Measurements from ENCODE around the gene ZNF512B.
"Not testable (repeated sequence)": the region's sequence is repeated elsewhere in the genome, so short reads cannot be mapped to it uniquely, and the experiment has no call there.

The ZNF512B gene

DNA sequence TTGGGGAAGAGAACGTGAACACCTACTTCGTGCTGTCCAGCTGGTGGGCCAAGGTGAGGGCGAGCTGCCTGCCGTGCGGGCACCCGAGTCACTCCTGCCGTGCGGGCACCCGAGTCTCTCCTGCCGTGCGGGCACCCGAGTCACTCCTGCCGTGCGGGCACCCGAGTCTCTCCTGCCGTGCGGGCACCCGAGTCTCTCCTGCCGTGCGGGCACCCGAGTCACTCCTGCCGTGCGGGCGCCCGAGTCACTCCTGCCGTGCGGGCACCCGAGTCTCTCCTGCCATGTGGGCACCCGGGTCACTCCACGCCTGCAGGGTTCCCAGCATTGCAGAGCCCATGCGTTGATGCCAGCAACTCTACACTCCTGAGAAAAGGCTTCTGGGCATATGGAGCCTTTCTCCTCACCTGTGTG is 40.3 kb downstream of the ZNF512B start:
- not testable (repeated sequence) for DNase-seq

DNA sequence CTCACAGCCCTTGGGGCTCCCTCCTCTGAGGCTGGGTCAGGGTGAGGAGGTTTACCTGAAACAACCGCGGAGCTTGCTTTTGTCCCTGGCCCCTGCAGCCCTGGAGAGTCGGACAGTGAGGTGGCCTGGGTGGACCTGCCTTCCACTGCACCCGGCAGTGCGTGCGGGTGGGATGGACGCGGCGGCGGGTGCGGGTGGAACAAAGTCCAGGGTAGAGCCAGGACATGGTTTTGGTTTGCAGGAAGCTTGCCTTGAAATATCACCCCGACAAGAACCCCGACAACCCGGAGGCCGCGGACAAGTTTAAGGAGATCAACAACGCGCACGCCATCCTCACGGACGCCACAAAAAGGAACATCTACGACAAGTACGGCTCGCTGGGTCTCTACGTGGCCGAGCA is 40.7 kb downstream of the ZNF512B start:
- no peak for DNase-seq

DNA sequence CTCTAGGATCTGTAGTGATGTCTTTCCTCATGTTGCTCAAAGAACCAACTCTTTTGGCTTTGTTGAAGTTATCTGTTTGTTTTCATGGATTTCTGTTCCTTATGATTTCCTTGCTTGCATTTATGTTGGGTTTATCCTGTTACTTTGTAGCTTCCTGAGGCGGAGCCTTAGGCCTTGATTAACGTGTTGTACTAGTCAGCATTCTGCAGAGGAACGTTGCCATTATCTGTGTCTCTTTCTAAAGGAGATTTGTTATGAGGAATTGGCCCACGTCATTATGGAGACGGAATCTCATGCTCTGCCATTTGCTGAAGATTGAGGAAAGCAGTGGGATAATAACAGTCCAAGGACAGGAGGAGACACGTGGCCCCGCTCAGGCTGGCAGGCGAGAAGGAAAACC is 43.4 kb downstream of the ZNF512B start:
- DNase-seq: no peak

DNA sequence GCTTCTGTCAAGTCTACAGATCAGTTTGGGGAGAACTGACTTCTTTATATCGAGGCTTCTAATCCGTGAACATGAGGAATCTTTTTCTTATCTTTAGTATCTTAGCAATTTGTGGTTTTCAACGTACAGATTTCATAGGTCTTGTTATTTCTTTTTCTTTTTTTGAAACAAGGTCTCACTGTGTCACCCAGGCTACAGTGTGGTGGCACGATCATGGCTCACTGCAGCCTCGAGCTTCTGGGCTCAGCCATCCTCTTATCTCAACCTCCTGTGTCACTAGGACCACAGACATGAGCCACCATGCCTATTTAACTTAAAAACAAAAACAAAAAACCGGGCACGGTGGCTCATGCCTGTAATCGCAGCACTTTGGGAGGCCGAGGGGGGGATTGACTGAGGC is 45.5 kb downstream of the ZNF512B start:
- DNase-seq: no peak

DNA sequence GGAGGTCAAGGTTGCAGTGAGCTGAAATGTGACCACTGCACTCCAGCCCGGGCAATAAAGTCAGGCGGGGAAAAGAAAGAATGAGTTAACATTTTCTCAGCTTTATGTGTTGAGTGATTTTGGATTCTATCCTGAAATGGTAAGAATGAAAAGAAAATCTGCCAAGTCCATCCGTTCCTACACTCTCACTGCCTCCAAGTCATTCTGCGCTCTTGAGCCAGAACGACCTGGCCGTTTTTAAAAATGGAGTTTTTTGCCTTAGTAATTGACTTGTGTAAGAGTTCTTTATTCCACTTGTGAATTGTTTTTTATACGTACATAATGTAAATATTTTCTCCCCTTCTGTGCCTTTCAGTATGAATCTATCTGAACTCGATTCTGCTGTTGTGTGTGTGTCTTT is 46.1 kb downstream of the ZNF512B start:
- no peak for DNase-seq

DNA sequence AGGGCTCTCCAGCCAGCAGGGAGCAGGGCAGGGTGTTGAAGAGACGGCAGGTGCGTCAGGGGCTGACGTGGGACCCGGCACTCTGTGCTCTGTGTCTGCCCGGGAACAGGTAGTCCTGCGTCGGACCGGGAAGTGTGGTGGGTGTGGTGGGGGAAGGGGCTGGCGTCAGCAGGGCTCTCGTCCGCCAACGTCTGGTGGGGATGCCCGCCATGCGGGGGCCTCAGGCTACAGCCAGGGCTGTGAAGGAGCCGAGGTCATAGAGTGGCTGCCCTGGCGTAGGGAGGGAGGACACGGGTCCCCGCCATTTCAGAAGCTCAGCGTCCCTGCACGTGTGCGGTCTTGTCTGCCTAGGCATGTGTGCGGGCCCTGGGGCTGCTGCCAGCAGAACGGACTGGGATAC is 49.5 kb downstream of the ZNF512B start:
- DNase-seq: no peak

DNA sequence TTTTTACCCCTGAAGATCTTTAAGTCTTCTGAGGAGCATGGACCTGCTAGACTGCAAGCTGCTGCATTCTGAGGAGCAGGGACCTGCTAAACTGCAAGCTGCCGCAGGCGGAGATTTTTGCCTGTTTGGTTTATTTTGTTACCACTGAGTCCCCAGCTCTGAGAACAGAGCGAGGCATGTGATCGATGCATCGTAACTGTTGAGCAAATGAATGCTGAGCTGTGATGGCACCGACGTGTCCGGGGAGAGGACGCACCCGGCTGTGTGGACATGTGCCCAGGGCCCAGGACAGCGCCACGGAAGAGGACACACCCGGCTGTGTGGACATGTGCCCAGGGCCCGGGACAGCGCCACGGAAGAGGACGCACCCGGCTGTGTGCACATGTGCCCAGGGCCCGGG is 50.6 kb downstream of the ZNF512B start:
- no peak for DNase-seq

DNA sequence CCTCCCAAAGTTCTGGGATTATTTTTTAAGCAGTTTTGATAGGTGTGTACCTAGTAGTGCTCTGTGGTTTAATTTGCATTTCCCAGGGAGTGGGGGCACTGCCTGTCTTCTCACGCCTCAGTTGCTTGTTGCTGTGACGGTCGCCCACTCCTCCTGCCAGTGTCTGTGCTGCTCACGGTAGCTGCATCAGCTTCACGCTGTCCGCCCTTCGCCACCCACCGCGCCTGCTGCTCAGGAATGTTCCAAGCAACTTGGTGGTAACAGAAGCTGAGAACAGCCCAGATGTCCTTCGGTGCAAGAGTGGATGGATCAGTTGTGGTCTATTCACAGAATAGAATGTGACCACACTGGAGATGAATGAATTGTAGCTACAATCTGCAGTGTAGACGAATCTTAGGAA is 51.9 kb downstream of the ZNF512B start:
- no peak for DNase-seq

DNA sequence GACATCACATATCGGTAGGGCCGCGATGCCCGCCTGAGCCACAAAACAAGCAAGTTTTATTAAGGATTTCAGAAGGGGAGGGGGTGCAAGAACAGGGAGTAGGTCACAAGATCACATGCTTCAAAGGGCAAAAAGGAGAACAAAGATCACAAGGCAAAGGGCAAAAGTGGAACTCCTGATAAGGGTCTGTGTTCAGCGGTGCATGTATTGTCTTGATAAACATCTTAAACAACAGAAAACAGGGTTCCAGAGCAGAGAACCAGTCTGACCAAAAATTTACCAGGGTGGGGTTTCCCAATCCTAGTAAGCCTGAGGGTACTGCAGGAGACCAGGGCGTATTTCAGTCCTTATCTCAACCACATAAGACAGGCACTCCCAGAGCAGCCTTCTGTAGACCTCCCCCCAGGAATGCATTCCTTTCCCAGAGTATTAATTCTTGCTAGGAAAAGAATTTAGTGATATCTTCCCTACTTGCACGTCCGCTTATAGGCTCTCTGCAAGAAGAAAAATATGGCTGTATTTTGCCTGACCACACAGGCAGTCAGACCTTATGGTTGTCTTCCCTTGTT is 53.3 kb downstream of the ZNF512B start:
- DNase-seq: not testable (repeated sequence)

DNA sequence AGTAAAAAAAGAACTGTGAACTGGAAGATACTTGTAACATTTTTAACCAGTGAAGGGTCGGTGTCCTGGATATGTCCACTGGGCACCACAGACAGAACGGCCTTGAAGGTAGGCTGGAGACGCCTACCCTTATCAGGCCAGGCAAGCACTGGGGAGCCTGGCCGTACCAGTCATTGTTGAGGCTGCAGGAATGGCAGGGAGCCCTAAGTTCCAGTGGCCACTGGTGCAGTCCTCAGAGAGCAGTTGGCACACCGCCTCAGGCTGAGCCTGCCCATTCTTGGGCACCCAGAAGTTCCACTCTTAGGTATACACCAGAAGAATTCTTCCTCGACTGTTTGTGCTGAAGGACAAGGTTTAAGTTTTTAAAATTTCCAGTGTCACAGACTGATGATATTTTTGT is 54.3 kb downstream of the ZNF512B start:
- no peak for DNase-seq

DNA sequence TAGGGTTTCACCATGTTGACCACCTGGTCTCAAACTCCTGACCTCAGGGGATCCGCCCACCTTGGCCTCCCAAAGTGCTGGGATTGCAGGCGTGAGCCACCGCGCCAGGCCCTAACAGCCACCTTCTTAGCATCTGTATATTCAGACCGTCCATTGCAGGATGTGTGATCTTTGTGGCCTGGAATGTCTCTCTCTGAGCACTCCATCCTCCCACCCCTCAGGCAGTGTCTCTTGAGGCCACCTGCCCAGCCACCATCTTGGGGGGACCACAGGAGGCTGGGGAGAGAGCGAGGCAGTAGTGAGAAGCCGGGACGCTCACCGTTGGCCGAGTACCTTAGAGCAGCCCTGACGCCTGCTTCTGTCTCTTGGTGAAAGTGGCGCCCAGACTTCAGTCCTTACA is 56.0 kb downstream of the ZNF512B start:
- DNase-seq: no peak

DNA sequence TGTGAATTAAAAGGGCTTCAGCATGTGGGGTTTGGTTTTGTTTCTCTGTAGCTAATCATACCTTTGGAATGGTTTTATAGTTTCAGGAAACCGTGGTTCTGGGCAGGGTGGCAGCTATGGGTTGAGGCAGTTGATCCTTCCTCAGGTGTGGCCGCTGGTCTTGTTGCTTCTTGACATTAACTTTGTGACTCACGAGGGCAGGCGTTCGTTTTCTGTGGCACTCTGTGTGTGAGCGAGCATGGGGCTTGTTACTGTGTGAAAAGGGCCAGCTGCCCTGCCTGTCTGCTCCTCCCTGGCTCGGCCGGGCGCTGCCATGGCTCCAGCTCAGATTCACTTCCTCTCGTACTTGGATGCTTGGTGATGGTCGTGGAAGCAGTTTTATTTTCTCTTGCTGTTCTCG is 58.6 kb downstream of the ZNF512B start:
- no peak for DNase-seq

DNA sequence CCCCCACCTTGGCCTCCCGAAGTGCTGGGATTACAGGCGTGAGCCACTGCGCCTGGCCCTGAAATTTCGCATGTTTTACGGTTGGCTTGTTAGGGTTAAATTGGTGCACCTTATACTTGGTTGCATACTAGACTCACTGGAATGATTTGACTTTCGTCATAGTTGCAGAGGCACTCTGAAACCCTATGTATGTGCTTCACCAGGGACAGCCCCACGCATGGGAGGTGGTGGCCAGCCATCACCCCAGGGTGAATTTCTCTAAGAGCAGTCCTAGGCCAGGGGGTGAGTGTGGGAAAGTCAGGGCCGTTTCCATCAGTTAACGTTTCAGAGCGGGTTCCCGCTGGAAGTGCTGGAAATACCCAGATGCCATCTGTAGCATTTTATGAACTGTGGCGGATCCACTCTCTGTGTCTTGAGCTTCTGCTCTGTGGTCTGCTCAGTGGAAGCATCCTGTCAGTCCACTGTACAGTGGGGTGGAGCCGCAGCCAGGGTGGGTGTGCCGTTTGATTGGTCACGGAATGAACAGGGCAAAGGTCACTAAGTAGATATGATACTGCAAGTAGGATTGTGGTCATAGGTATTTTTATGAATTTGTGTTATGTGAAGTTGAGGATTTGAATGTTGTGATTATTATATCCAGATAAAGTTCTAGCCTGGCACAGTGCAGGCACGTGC is 61.6 kb downstream of the ZNF512B start:
- DNase-seq: no peak
